ENCODE measurements around the gene DCC. TPM values are rescaled to one million over a fixed set of nuclear protein-coding genes. Genes with fewer than 3 reads are reported as not detected.

The DCC gene
- polyA plus RNA-seq, 1 donor (not counting 4 experiments of a cell fraction or from before 2014, with no cell fraction given) = not detected

DNA sequence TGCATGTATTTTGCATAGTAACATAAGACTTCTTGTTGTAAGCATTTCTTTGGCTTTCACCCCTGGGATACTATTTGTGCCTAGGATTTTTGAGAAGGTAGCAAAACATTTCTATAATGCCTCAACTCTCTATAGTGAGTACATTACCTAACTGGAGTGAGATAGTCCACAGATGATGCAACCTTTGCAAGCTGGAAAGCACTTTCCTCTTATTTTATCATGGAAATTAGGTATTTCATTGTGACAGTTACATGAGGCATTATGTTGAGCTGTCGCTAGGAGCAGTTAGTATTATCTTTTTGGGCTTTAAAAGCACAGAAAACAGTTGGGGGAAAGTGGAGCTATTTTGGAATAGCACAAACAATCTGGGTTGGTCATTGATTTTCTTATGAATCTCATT, 786.2 kb downstream of the DCC start:
- H3K4me3 ChIP-seq (ENCODE audit: control insufficient read depth in 2 of 3, extremely low read depth in 1 of 3, insufficient read depth in 2 of 3, low read depth in 1 of 3, low read length in 3 of 3) = no peak overlapping the region
- H3K36me3 ChIP-seq (ENCODE audit: control insufficient read depth in 2 of 2, extremely low read depth in 1 of 2, insufficient read depth in 2 of 2, low read length in 2 of 2) = no peaks in the 10 kb centered on the region
- H3K9me3 ChIP-seq (ENCODE audit: control insufficient read depth, low read depth, low read length) = no peaks in the 10 kb centered on the region
- no peaks in the 10 kb centered on the region for H3K27me3 ChIP-seq (ENCODE audit: control insufficient read depth, extremely low read depth, insufficient read depth, low read length)
- FAIRE-seq = no peak
- no peaks in the 10 kb centered on the region for H3K9me1 ChIP-seq (ENCODE audit: control insufficient read depth, extremely low read depth, insufficient read depth, low read length)
- TF ChIP-seq, protein P1, sequence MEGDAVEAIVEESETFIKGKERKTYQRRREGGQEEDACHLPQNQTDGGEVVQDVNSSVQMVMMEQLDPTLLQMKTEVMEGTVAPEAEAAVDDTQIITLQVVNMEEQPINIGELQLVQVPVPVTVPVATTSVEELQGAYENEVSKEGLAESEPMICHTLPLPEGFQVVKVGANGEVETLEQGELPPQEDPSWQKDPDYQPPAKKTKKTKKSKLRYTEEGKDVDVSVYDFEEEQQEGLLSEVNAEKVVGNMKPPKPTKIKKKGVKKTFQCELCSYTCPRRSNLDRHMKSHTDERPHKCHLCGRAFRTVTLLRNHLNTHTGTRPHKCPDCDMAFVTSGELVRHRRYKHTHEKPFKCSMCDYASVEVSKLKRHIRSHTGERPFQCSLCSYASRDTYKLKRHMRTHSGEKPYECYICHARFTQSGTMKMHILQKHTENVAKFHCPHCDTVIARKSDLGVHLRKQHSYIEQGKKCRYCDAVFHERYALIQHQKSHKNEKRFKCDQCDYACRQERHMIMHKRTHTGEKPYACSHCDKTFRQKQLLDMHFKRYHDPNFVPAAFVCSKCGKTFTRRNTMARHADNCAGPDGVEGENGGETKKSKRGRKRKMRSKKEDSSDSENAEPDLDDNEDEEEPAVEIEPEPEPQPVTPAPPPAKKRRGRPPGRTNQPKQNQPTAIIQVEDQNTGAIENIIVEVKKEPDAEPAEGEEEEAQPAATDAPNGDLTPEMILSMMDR (optimal IDR thresholded peaks at IDR 0.05 in 1 of 3, IDR thresholded peaks at IDR 0.05 in 1 of 3, conservative IDR thresholded peaks at IDR 0.05 in 1 of 3; ENCODE audit: extremely low read depth in 1 of 3, insufficient read depth in 2 of 3, low read length in 3 of 3) = no peak
- TF ChIP-seq EZH2 (IDR thresholded peaks at IDR 0.05; ENCODE audit: low read length) = no peak
- no peaks in the 10 kb centered on the region for H4K20me1 ChIP-seq (ENCODE audit: control insufficient read depth, extremely low read depth, insufficient read depth, low read length)
- H3K79me2 ChIP-seq (ENCODE audit: control insufficient read depth, insufficient read depth, low read length) = no peaks in the 10 kb centered on the region
- H2AFZ ChIP-seq (ENCODE audit: control insufficient read depth, low read length) = no peak overlapping the region
- no peak overlapping the region for H3K4me2 ChIP-seq (ENCODE audit: control insufficient read depth, extremely low read depth, insufficient read depth, low read depth, low read length)
- H3K27ac ChIP-seq (ENCODE audit: control insufficient read depth, insufficient read depth, low read length) = no peak overlapping the region
- no peak for DNase-seq (ENCODE audit: low read depth, low spot score)
- no peaks in the 10 kb centered on the region for H3K4me1 ChIP-seq (ENCODE audit: control insufficient read depth, extremely low read depth, insufficient read depth, low read length)
- dilution Hi-C loops (cut with MboI; ENCODE audit: extremely low pct_ligation_motif_present, low sequenced_read_pairs) = no loop called here
- H3K9ac ChIP-seq (ENCODE audit: control insufficient read depth, extremely low read depth, insufficient read depth, low read length) = no peak overlapping the region

GRCh38 chr18:53131001-53131400, 791.0 kb downstream of the DCC start:
- dilution Hi-C loops (cut with MboI; ENCODE audit: extremely low pct_ligation_motif_present, low sequenced_read_pairs) = no loop called here
- H2AFZ ChIP-seq (ENCODE audit: control insufficient read depth, low read length) = no peak overlapping the region
- FAIRE-seq = no peak

More at GRCh38 chr18:53131001-53131400, 791.0 kb downstream of the DCC start:
- Histone ChIP-seq H3K27ac (ENCODE audit: control insufficient read depth, insufficient read depth, low read length) (no peak overlapping the region), H3K79me2 (ENCODE audit: control insufficient read depth, insufficient read depth, low read length) (no peaks in the 10 kb centered on the region), H3K9me3 (ENCODE audit: control insufficient read depth, low read depth, low read length) (no peaks in the 10 kb centered on the region), H3K27me3 (ENCODE audit: control insufficient read depth, extremely low read depth, insufficient read depth, low read length) (no peaks in the 10 kb centered on the region), H3K36me3 (ENCODE audit: control insufficient read depth in 2 of 2, extremely low read depth in 1 of 2, insufficient read depth in 2 of 2, low read length in 2 of 2) (no peaks in the 10 kb centered on the region), H3K4me2 (ENCODE audit: control insufficient read depth, extremely low read depth, insufficient read depth, low read depth, low read length) (no peak overlapping the region), H3K4me1 (ENCODE audit: control insufficient read depth, extremely low read depth, insufficient read depth, low read length) (no peaks in the 10 kb centered on the region), H4K20me1 (ENCODE audit: control insufficient read depth, extremely low read depth, insufficient read depth, low read length) (no peaks in the 10 kb centered on the region), H3K9me1 (ENCODE audit: control insufficient read depth, extremely low read depth, insufficient read depth, low read length) (no peaks in the 10 kb centered on the region), H3K4me3 (ENCODE audit: control insufficient read depth in 2 of 3, extremely low read depth in 1 of 3, insufficient read depth in 2 of 3, low read depth in 1 of 3, low read length in 3 of 3) (no peak overlapping the region), H3K9ac (ENCODE audit: control insufficient read depth, extremely low read depth, insufficient read depth, low read length) (no peak overlapping the region)
- DNase-seq (ENCODE audit: low read depth, low spot score) = no peak
- TF ChIP-seq EZH2 (IDR thresholded peaks at IDR 0.05; ENCODE audit: low read length) = no peak
- TF ChIP-seq, protein P1 (optimal IDR thresholded peaks at IDR 0.05 in 1 of 3, IDR thresholded peaks at IDR 0.05 in 1 of 3, conservative IDR thresholded peaks at IDR 0.05 in 1 of 3; ENCODE audit: extremely low read depth in 1 of 3, insufficient read depth in 2 of 3, low read length in 3 of 3) = no peak

All from keratinocyte (primary cell).